Measurements from ENCODE around the gene CYFIP1. TPM values are rescaled to one million over a fixed set of nuclear protein-coding genes. Genes with fewer than 3 reads are reported as not detected.

Gene CYFIP1
- total RNA-seq, 1 donor from 2014 or later = 53.9 TPM

- DNase-seq = peak; percentile 81
These were observed 31.1 kb downstream of the CYFIP1 start for GRCh38 chr15:22949074-22949547.

GRCh38 chr15:22948056-22948455 is 32.1 kb downstream of the CYFIP1 start:
- no peak for DNase-seq

- no peak for DNase-seq
These were observed 32.8 kb downstream of the CYFIP1 start for GRCh38 chr15:22947101-22948000.

- DNase-seq = no peak
These were observed 35.1 kb downstream of the CYFIP1 start for GRCh38 chr15:22945071-22945470.

- DNase-seq = no peak
These were observed 35.5 kb downstream of the CYFIP1 start for GRCh38 chr15:22944651-22945050.

GRCh38 chr15:22942877-22943276 is 37.3 kb downstream of the CYFIP1 start:
- DNase-seq = no peak

- DNase-seq = no peak
These were observed 37.8 kb downstream of the CYFIP1 start for GRCh38 chr15:22942306-22942855.

- no peak for DNase-seq
These were observed 39.0 kb downstream of the CYFIP1 start for GRCh38 chr15:22941179-22941578.

- no peak for DNase-seq
These were observed 40.5 kb downstream of the CYFIP1 start for GRCh38 chr15:22939652-22940061.

GRCh38 chr15:22939051-22939450 is 41.1 kb downstream of the CYFIP1 start:
- DNase-seq = no peak

- no peak for DNase-seq
These were observed 43.3 kb downstream of the CYFIP1 start for GRCh38 chr15:22936577-22937472.

GRCh38 chr15:22933641-22934061 is 46.5 kb downstream of the CYFIP1 start:
- peak; percentile 92 for DNase-seq

GRCh38 chr15:22931784-22932536 is 48.2 kb downstream of the CYFIP1 start:
- no peak for DNase-seq

GRCh38 chr15:22930782-22931484 is 49.2 kb downstream of the CYFIP1 start:
- no peak for DNase-seq

- DNase-seq = no peak
These were observed 52.4 kb downstream of the CYFIP1 start for GRCh38 chr15:22927761-22928160.

- DNase-seq = no peak
These were observed 54.3 kb downstream of the CYFIP1 start for GRCh38 chr15:22925875-22926274.

GRCh38 chr15:22922003-22922402 is 58.2 kb downstream of the CYFIP1 start:
- DNase-seq = no peak

- peak; percentile 52 for DNase-seq
These were observed 61.0 kb downstream of the CYFIP1 start for GRCh38 chr15:22919171-22919570.

GRCh38 chr15:22918596-22919140 is 61.5 kb downstream of the CYFIP1 start:
- DNase-seq = no peak

- peak; percentile 17 for DNase-seq
These were observed 62.1 kb downstream of the CYFIP1 start for GRCh38 chr15:22918056-22918455.

GRCh38 chr15:22917556-22917955 is 62.6 kb downstream of the CYFIP1 start:
- no peak for DNase-seq
